Measurements from ENCODE around the gene CFAP46. TPM values are rescaled to one million over a fixed set of nuclear protein-coding genes. Genes with fewer than 3 reads are reported as not detected.

The CFAP46 gene
- total RNA-seq (1.6 and 2.4 TPM in 2 replicates), polyA plus RNA-seq (1.5 and 2.2 TPM in 2 replicates)

- H3K9me2 ChIP-seq (replicated peaks; ENCODE audit: insufficient read depth), result no peaks in the 10 kb centered on the region
- peak within 1 kb of the TSS; percentile 84 for H2AFZ ChIP-seq
- no peak within 1 kb of the TSS for H3K27ac ChIP-seq
- H3K4me1 ChIP-seq (ENCODE audit: insufficient read depth), result peaks cover 4% of the 10 kb centered on the region
- H3K79me2 ChIP-seq, result no peaks in the 10 kb centered on the region
- WGBS (ENCODE audit: low lambda C conversion rate, missing lambda C conversion rate), result 7% methylated on average over 31 of the region's 90 CpGs
- no peaks in the 10 kb centered on the region for H4K20me1 ChIP-seq (ENCODE audit: insufficient read depth, poor library complexity, severe bottlenecking)
- H3K9me3 ChIP-seq (ENCODE audit: low read depth), result no peaks in the 10 kb centered on the region
- no peak for TF ChIP-seq EZH2phosphoT487 (IDR thresholded peaks at IDR 0.05; ENCODE audit: low read depth, severe bottlenecking, unreplicated experiment)
- TF ChIP-seq EZH2 (IDR thresholded peaks at IDR 0.05; ENCODE audit: borderline replicate concordance), result no peak
- no peak for TF ChIP-seq CTCF (IDR thresholded peaks at IDR 0.05; ENCODE audit: poor library complexity)
- H3K4me2 ChIP-seq, result peak within 1 kb of the TSS; percentile 92
- H3K27me3 ChIP-seq, result no peaks in the 10 kb centered on the region
- H3K36me3 ChIP-seq (replicated peaks; ENCODE audit: insufficient read depth, low read depth), result no peaks in the 10 kb centered on the region
- peak within 1 kb of the TSS; percentile 47 for H3K4me3 ChIP-seq
- DNase-seq (ENCODE audit: low spot score), result peak; percentile 83
These were observed at the start of gene CFAP46 for GRCh38 chr10:132942101-132943057. Gene CFAP46, minus strand, starts transcription at chr10:132942570. Its CDS starts 86 bp downstream, at chr10:132942484.

GRCh38 chr10:132991706-132992432 is 49.5 kb upstream of the CFAP46 start:
- Histone ChIP-seq H3K27me3 (no peaks in the 10 kb centered on the region), H3K4me3 (no peak overlapping the region), H3K4me1 (ENCODE audit: insufficient read depth) (peaks cover 8% of the 10 kb centered on the region), H3K9me3 (ENCODE audit: low read depth) (no peaks in the 10 kb centered on the region), H3K4me2 (no peak overlapping the region), H3K27ac (no peak overlapping the region), H3K79me2 (no peaks in the 10 kb centered on the region), H4K20me1 (ENCODE audit: insufficient read depth, poor library complexity, severe bottlenecking) (no peaks in the 10 kb centered on the region), H3K36me3 (replicated peaks; ENCODE audit: insufficient read depth, low read depth) (no peaks in the 10 kb centered on the region), H3K9me2 (replicated peaks; ENCODE audit: insufficient read depth) (no peaks in the 10 kb centered on the region), H2AFZ (no peak overlapping the region)
- no peak for TF ChIP-seq EZH2 (IDR thresholded peaks at IDR 0.05; ENCODE audit: borderline replicate concordance)
- TF ChIP-seq CTCF (IDR thresholded peaks at IDR 0.05; ENCODE audit: poor library complexity), result no peak
- no peak for TF ChIP-seq EZH2phosphoT487 (IDR thresholded peaks at IDR 0.05; ENCODE audit: low read depth, severe bottlenecking, unreplicated experiment)
- 91% methylated on average over 20 of the region's 20 CpGs for WGBS (ENCODE audit: low lambda C conversion rate, missing lambda C conversion rate)
- no peak for DNase-seq (ENCODE audit: low spot score)

- H3K4me3 ChIP-seq, result no peak overlapping the region
- peaks cover 8% of the 10 kb centered on the region for H3K4me1 ChIP-seq (ENCODE audit: insufficient read depth)
- no peak overlapping the region for H3K27ac ChIP-seq
- H3K27me3 ChIP-seq, result no peaks in the 10 kb centered on the region
- no peaks in the 10 kb centered on the region for H3K9me3 ChIP-seq (ENCODE audit: low read depth)
- no peaks in the 10 kb centered on the region for H3K9me2 ChIP-seq (replicated peaks; ENCODE audit: insufficient read depth)
- no peak for TF ChIP-seq CTCF (IDR thresholded peaks at IDR 0.05; ENCODE audit: poor library complexity)
- no peak for TF ChIP-seq EZH2phosphoT487 (IDR thresholded peaks at IDR 0.05; ENCODE audit: low read depth, severe bottlenecking, unreplicated experiment)
- TF ChIP-seq EZH2 (IDR thresholded peaks at IDR 0.05; ENCODE audit: borderline replicate concordance), result no peak
- WGBS (ENCODE audit: low lambda C conversion rate, missing lambda C conversion rate), result 80% methylated on average over 32 of the region's 32 CpGs
- H3K36me3 ChIP-seq (replicated peaks; ENCODE audit: insufficient read depth, low read depth), result no peaks in the 10 kb centered on the region
- H4K20me1 ChIP-seq (ENCODE audit: insufficient read depth, poor library complexity, severe bottlenecking), result no peaks in the 10 kb centered on the region
- H3K4me2 ChIP-seq, result no peak overlapping the region
- no peak overlapping the region for H2AFZ ChIP-seq
- no peaks in the 10 kb centered on the region for H3K79me2 ChIP-seq
- DNase-seq (ENCODE audit: low spot score), result no peak
These were observed 48.5 kb upstream of the CFAP46 start for GRCh38 chr10:132990684-132991545.

All from hepatocyte (in vitro differentiated cells).